ENCODE results near the gene LRRC49.

DNA sequence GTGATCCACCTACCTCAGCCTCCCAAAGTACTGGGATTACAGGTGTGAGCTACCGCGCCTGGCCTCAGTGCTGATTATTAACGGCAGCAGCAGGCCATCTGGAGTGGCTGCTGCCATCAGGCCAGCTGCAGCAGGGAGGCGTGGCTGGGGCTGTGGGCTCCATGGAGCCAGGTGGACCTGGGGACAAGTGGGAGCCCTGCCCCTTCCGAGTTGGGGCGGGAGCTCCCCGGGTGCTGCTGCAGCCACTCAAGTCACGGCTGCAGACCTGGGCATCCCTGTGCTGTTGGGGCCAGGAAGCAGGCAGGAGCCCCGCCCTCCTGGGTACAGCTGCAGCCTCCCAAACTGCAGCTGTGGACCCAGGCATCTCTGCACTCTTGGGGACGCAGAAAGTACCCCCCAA is 23.9 kb downstream of the LRRC49 start:
- TF ChIP-seq, protein P1, sequence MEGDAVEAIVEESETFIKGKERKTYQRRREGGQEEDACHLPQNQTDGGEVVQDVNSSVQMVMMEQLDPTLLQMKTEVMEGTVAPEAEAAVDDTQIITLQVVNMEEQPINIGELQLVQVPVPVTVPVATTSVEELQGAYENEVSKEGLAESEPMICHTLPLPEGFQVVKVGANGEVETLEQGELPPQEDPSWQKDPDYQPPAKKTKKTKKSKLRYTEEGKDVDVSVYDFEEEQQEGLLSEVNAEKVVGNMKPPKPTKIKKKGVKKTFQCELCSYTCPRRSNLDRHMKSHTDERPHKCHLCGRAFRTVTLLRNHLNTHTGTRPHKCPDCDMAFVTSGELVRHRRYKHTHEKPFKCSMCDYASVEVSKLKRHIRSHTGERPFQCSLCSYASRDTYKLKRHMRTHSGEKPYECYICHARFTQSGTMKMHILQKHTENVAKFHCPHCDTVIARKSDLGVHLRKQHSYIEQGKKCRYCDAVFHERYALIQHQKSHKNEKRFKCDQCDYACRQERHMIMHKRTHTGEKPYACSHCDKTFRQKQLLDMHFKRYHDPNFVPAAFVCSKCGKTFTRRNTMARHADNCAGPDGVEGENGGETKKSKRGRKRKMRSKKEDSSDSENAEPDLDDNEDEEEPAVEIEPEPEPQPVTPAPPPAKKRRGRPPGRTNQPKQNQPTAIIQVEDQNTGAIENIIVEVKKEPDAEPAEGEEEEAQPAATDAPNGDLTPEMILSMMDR (IDR thresholded peaks at IDR 0.05; ENCODE audit: low read depth, low read length), result no peak
- no peak for TF ChIP-seq EZH2phosphoT487 (IDR thresholded peaks at IDR 0.05; ENCODE audit: low read depth)
